Measurements from ENCODE around the gene DSP.

Gene DSP

DNA sequence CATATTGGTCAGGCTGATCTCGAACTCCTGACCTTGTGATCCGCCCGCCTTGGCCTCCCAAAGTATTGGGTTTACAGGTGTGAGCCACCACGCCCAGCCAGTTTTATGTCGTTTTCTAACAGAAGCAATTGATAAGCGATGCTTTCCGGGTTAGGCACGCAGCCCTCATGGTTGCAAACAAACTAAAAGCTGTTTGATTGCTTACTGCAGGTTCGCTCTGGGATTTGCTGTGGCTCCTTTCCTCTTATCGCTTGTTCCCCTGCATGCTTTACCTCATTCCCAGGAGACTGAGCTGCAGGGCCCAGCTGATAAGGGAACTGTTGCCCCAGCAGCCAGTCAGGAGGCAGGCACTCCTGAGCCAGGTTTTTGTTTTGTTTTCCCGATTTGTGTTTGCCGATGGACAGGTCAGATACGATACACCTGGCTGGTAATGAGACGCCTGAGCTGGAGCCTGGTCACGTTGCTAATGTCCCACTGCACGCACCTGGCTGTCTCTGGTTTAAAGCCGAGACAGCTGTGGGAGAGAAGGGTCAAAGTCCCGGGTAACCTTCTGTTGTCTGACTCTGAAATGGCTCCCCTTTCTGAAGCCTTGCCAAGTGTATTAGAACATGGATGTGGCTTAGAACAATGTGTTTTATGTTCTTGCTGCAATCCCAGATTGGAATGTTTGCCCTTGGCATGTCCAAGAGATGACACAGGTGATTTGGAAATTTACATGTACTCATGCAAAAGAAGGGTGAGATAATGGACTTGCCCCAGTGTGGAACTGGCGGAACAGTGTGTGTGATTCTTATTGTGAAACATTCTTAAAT lies 19.9 kb downstream of the DSP start:
- no peak for DNase-seq

DNA sequence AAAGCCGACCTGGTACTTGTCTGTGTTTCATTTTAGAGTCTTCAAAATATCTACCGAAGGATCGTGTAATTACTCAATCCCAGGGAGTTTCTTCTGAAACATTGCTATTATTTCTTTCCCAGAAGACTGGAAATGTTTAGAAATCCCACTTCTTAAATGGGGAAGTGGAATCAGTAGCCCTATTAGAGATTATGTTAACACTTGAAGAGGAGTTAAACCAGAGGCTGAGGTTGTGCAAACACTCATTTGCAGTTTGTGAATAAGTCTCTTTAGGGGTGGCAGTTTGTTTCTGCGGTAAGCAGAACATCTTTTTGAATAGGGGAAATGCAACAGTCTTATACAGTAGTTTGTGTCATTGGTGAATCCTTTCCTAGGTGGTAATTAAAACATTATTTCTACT lies 21.3 kb downstream of the DSP start:
- DNase-seq = no peak

- no peak for DNase-seq
These were observed 24.6 kb downstream of the DSP start for GRCh38 chr6:7566107-7566506.

- DNase-seq = no peak
These were observed 25.2 kb downstream of the DSP start for GRCh38 chr6:7566617-7567173.

- DNase-seq = no peak
These were observed 26.6 kb downstream of the DSP start for GRCh38 chr6:7568021-7568420.

- DNase-seq = no peak
These were observed 27.6 kb downstream of the DSP start for GRCh38 chr6:7569082-7569481.

GRCh38 chr6:7572213-7572943 lies 30.9 kb downstream of the DSP start:
- DNase-seq = no peak

DNA sequence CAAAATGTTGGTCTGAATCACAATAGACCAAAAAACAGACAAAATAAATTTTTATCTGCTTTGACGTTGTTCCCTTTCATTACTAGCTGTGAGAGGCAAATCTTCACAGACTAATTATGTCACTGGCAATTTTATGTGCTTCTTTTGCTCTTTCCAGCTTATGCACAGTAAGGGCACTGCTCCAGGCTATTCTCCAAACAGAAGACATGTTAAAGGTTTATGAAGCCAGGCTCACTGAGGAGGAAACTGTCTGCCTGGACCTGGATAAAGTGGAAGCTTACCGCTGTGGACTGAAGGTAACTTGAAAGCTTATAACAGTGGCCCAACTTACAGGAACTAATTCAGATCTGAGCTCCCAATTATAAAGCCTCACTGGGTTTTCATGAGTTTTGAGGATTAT lies 33.0 kb downstream of the DSP start:
- no peak for DNase-seq

DNA sequence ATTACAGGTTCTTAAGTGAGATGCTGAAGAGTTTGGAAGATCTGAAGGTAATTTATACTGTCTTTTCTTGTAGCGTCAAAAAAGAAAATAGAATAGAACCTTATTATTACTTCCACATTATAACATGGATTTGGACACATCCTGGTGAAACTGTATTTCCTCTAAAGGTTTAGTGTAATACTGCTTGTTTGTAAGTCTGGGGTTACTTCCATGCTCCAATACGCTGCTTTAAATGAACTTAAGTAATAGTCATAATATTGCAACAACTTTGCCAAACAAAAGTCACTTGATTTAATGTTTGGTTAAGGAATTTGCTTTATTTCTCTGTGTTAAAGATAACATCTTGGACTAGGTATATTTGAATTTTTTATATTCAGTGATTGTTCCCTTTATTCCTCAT lies 37.0 kb downstream of the DSP start:
- DNase-seq = no peak

- no peak for DNase-seq
These were observed 37.5 kb downstream of the DSP start for GRCh38 chr6:7578931-7579330.

GRCh38 chr6:7579851-7580250 lies 38.4 kb downstream of the DSP start:
- DNase-seq = no peak

DNA sequence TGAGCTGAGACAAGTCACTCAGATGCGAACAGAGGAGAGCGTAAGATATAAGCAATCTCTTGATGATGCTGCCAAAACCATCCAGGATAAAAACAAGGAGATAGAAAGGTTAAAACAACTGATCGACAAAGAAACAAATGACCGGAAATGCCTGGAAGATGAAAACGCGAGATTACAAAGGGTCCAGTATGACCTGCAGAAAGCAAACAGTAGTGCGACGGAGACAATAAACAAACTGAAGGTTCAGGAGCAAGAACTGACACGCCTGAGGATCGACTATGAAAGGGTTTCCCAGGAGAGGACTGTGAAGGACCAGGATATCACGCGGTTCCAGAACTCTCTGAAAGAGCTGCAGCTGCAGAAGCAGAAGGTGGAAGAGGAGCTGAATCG lies 39.1 kb downstream of the DSP start:
- DNase-seq = no peak

DNA sequence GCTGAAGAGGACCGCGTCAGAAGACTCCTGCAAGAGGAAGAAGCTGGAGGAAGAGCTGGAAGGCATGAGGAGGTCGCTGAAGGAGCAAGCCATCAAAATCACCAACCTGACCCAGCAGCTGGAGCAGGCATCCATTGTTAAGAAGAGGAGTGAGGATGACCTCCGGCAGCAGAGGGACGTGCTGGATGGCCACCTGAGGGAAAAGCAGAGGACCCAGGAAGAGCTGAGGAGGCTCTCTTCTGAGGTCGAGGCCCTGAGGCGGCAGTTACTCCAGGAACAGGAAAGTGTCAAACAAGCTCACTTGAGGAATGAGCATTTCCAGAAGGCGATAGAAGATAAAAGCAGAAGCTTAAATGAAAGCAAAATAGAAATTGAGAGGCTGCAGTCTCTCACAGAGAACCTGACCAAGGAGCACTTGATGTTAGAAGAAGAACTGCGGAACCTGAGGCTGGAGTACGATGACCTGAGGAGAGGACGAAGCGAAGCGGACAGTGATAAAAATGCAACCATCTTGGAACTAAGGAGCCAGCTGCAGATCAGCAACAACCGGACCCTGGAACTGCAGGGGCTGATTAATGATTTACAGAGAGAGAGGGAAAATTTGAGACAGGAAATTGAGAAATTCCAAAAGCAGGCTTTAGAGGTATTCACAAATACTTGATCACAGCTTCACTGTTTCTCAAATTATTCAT lies 39.6 kb downstream of the DSP start:
- DNase-seq = no peak

GRCh38 chr6:7585287-7585930 lies 43.9 kb downstream of the DSP start:
- DNase-seq = no peak

DNA sequence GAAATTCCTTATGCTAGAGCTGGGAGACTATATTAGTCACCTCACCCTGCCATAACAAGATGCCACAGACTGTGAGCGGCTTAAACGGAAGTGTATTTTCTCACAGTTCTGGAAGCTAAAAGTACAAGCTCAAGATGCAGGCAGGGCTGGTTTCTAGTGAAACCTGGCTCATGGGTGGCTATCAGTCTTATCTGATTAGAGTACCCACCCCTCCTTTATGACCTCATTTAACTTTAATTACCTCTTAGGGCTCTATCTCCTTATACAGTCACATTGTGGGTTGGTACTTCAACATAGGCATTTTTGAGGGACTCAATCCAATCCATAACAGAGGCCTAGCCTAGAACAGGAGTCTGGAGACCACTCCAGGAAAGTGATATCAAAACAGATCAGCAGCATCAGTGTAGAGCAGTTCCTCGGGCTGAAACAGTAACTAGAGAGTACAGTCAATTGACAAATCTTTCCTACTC lies 46.2 kb downstream of the DSP start:
- no peak for DNase-seq

DNA sequence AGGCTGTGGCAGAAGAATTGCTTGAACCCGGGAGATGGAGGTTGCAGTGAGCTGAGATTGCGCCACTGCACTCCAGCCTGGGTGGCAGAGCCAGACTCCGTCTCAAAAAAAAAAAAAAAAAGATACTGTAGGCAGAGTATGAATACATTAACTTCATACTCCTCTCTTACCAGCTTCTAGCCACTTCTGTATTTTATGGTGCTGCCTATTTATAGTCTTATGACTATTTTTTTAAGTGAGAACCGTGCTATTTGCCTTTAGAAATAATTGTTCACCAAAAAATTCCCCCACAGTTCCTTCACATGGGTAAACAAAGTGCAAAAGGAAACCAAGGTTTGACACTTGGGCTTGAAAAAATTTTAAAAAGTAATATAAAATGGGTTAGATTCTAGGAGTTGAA lies 47.0 kb downstream of the DSP start:
- no peak for DNase-seq

- no peak for DNase-seq
These were observed 47.8 kb downstream of the DSP start for GRCh38 chr6:7589221-7589620.

DNA sequence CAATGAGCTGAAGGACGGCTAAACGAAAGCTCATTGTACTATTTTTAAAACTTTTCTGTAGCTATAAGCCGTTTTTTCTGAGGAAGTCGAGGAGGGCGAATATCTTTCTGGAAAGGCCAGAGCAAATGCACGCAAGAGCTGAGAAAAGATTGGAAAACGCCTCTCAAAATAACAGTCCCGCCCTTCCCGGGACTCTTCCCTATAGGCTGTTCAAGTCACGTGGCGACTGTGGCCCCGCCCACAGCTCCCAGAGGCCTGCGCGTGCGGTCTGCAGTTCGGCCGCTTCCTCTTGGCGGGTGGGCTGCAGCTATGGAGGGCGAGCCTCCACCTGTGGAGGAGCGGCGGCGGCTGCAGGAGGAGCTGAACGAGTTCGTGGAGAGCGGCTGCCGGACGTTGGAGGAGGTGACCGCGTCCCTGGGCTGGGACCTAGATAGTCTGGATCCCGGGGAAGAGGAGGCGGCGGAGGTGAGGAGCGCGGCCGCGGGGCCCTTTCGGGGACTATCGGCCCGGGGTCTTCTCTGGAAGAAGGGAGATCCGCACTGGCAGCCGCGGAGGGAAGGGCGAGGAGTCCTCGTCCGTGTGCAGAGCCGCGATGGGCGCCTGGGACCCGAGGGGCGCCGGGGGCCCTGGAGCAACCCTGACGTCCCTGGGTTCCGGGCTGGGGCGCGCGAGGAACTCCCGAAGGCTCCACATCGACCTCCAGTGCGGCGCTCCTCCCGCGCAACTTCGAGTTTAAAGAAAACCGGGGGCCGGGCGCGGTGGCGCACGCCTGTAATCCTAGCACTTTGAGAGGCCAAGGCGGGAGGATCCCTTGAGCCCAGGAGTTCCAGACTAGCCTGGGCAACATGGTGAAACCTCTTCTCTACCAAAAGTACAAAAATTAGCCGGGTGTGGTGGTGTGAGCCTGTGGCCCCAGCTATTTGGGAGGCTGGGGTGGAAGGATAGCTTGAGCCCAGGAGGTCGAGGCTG lies 48.8 kb downstream of the DSP start, which contains the start of gene SNRNP48:
TSS of gene SNRNP48 (plus strand) at position 250 of the 969 bp plus-strand sequence. CDS start at position 310, 60 bp downstream.
- DNase-seq = peak; percentile 98

DNA sequence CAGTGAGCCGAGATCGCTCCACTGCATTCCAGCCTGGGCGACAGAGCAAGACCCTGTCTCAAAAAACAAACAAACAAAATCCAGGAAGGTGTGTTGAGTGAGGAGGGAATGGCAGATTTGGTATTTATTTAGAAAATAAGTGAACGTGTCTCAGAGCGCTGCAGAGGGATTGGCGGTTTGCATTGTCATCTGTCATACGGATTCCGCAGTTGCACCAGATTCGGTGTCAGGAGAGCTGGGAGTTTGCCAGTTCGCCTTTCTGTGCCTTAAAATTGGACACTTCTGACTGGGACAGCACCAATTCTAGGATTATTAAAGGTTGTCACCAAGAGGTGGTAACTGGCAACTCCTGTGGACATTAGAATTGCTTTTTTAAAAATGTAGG lies 49.4 kb downstream of the DSP start:
- no peak for DNase-seq

- no peak for DNase-seq
These were observed 50.3 kb downstream of the DSP start for GRCh38 chr6:7591770-7592169.

DNA sequence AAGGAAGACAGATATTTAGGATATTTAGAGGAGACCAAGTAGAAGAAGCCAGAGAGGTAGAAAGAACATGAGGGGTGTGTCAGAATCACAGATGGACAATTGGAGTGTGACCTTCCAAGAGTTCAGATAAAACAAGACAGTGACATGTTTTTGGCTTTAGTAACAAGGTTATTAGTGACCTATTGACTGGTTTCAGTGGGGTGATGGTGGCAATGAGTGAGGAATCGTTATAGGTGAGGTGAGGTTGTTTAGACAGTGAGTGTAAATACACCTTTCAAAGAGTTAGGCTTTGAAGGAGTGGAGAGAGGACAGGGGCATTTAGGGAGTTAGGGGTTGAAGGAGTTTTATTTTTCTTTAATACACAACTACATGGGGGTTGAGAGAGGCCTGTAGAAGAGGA lies 51.8 kb downstream of the DSP start:
- DNase-seq = no peak

All from NCI-H1694 treated with DMSO at 0.1 percent for 48 hours (cell line).